ENCODE results near the gene NFATC1.

DNA sequence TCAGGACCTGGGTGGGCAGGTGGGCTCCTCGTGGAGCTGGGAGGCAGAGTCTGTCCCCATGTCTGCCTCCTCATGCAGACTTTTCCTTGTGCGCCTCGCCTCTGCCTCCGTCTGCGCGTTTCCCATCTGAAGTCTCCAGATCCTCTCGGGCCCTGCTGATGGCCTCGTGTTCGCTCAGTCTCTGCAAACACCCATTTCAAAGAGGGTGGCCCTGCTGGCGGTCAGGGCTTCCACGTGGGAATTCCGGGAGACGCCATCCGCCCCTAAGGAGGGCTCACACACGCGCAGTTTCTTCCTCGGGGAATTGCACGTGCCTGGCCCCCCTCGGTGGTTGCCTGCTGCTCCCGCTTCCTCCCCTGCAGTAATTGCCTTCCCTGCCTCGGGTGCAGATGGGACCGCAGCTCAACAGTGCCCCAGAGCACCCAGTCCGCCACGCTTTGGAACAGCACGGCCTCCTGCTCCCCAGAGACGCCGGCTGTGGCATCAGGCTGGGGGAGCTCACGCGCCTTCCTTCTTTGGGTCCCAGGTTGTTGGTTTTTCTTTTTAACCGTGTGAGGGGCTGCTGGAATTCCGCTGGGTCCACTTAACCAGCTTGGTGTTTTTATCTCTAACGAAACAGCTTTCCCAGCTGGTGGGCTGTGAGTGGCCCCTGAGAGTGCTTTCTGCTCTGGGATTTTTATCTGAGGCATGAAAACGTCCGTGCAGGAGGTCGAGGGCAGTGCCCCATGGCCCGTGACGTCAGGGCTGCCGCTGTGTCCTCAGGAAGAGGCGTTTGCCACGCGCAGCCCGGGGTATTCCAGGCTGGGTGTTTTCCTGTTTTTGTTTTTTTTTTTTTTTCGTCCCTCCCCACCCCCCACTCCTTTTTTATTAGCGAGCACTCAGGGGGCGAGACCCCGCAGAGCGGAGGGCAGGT is 16.1 kb downstream of the NFATC1 start:
- TF ChIP-seq, protein P1, sequence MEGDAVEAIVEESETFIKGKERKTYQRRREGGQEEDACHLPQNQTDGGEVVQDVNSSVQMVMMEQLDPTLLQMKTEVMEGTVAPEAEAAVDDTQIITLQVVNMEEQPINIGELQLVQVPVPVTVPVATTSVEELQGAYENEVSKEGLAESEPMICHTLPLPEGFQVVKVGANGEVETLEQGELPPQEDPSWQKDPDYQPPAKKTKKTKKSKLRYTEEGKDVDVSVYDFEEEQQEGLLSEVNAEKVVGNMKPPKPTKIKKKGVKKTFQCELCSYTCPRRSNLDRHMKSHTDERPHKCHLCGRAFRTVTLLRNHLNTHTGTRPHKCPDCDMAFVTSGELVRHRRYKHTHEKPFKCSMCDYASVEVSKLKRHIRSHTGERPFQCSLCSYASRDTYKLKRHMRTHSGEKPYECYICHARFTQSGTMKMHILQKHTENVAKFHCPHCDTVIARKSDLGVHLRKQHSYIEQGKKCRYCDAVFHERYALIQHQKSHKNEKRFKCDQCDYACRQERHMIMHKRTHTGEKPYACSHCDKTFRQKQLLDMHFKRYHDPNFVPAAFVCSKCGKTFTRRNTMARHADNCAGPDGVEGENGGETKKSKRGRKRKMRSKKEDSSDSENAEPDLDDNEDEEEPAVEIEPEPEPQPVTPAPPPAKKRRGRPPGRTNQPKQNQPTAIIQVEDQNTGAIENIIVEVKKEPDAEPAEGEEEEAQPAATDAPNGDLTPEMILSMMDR (IDR thresholded peaks at IDR 0.05): no peak
- no peak for TF ChIP-seq POLR2A (IDR thresholded peaks at IDR 0.05)
